ENCODE data around the gene FBRSL1. TPM values are rescaled to one million over a fixed set of nuclear protein-coding genes. Genes with fewer than 3 reads are reported as not detected.
"Not testable (repeated sequence)": the region's sequence is repeated elsewhere in the genome, so short reads cannot be mapped to it uniquely, and the experiment has no call there.

The FBRSL1 gene
- total and polyA plus RNA-seq, 7 donors, result 3.9 to 37.0 (median 10.3) TPM

DNA sequence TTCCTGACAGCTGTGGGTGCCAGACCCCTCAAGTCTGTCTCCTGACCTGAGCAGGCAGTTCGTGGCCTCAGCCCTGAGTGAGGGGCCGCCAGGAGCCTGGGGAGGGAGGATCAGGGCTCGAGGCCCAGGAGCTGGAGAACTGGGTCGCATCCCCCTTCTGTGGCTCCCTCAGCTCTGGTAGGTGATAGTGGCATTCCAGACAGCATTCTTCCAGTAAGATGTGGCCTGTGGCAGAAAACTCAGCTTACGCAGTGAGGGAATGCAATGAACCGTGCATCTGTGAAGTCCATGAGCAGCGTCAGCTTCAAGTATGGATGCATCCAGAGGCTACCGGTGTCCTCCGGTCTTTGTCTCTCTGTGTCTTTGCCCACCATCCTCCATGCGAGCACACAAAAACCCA is 28.4 kb upstream of the FBRSL1 start:
- WGBS, 2 donors, result 85 to 86% methylated on average over 10 of the region's 10 CpGs

DNA sequence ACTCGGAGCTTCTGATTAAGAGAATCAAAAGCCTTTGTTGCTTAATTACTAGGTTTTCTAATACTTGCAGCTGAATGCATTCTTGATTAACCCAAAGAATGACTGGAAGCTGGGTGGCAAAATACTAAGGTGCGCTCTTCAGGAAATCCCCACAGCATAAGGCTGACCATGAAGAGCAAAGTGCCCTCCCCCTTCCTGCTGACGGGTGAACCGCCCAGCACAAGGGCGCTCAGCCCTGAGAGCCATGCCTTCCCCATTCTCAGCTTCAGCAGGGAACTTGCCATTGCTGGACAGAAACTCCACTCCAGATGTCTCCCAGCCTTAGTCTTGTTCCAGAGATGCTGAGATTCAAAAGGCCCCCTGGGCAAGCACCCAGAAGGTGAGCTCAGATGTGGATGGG is 27.2 kb upstream of the FBRSL1 start:
- TF ChIP-seq EP300 (IDR thresholded peaks at IDR 0.05) (no peak), POLR2A (IDR thresholded peaks at IDR 0.05) (no peak), POLR2AphosphoS5 (IDR thresholded peaks at IDR 0.05) (no peak)
- TF ChIP-seq, protein P1, sequence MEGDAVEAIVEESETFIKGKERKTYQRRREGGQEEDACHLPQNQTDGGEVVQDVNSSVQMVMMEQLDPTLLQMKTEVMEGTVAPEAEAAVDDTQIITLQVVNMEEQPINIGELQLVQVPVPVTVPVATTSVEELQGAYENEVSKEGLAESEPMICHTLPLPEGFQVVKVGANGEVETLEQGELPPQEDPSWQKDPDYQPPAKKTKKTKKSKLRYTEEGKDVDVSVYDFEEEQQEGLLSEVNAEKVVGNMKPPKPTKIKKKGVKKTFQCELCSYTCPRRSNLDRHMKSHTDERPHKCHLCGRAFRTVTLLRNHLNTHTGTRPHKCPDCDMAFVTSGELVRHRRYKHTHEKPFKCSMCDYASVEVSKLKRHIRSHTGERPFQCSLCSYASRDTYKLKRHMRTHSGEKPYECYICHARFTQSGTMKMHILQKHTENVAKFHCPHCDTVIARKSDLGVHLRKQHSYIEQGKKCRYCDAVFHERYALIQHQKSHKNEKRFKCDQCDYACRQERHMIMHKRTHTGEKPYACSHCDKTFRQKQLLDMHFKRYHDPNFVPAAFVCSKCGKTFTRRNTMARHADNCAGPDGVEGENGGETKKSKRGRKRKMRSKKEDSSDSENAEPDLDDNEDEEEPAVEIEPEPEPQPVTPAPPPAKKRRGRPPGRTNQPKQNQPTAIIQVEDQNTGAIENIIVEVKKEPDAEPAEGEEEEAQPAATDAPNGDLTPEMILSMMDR (IDR thresholded peaks at IDR 0.05), result no peak
- no peaks in the 10 kb centered on the region for H3K4me1 ChIP-seq
- no peaks in the 10 kb centered on the region for H3K36me3 ChIP-seq
- 74 to 87% methylated on average over 5 of the region's 5 CpGs for WGBS, 2 donors
- peaks cover 6 to 52% (median 23%) of the 10 kb centered on the region in 3 donors for H3K27me3 ChIP-seq
- no peaks in the 10 kb centered on the region for H3K9me3 ChIP-seq
- intact Hi-C loops (cut with DNase I), result no loop called here
- no peak overlapping the region for H3K27ac ChIP-seq
- DNase-seq, result no peak
- no peak overlapping the region for H3K4me3 ChIP-seq

More for the DNA sequence above, 28.4 kb upstream of the FBRSL1 start:
- no peak overlapping the region for H3K27ac ChIP-seq
- H3K27me3 ChIP-seq, result peaks cover 0 to 48% (median 17%) of the 10 kb centered on the region in 3 donors
- no peak for TF ChIP-seq POLR2AphosphoS5 (IDR thresholded peaks at IDR 0.05)
- no peak for TF ChIP-seq POLR2A (IDR thresholded peaks at IDR 0.05)
- TF ChIP-seq, protein P1 (IDR thresholded peaks at IDR 0.05), result no peak
- no peak for TF ChIP-seq EP300 (IDR thresholded peaks at IDR 0.05)
- H3K36me3 ChIP-seq, result no peaks in the 10 kb centered on the region
- no peak overlapping the region for H3K4me3 ChIP-seq
- no peaks in the 10 kb centered on the region for H3K4me1 ChIP-seq
- no peak for DNase-seq
- intact Hi-C loops (cut with DNase I), result no loop called here
- no peaks in the 10 kb centered on the region for H3K9me3 ChIP-seq

DNA sequence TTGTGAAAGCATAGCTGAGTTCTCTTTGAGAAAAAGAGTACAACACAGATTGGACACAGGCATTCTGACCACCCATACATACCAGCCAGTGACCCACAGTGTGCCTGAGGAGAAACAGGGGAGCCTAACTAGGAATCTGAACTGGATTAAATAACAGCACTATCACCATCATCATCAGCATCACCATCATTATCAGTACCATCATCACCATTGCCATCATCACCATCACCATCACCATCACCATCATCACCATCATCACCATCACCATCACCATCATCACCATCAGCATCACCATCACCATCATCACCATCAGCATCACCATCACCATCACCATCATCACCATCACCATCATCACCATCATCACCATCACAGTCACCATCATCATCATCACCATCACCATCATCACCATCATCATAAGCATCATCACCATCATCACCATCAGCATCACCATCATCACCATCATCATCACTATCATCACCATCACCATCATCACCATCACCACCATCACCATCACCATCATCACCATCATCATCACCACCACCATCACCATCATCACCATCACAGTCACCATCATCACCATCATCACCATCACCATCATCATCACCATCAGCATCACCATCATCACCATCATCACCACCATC is 26.5 kb upstream of the FBRSL1 start:
- H3K9me3 ChIP-seq; H3K4me3 ChIP-seq; H3K36me3 ChIP-seq; intact Hi-C loops (cut with DNase I); H3K27ac ChIP-seq; H3K4me1 ChIP-seq; DNase-seq: not testable (repeated sequence)
- peaks cover 6 to 55% (median 29%) of the 10 kb centered on the region in 3 donors for H3K27me3 ChIP-seq

DNA sequence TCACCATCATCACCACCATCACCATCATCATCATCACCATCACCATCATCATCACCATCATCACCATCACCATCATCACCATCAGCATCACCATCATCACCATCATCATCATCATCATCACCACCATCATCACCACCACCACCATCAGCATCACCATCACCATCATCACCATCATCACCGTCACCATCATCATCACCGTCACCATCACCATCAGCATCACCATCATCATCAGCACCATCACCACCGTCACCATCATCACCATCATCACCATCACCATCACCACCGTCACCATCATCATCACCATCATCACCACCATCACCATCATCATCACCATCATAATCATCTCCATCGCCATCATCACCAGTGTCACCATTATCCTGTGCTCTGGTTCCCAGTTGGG is 25.6 kb upstream of the FBRSL1 start:
- H3K9me3 ChIP-seq, result not testable (repeated sequence)

DNA sequence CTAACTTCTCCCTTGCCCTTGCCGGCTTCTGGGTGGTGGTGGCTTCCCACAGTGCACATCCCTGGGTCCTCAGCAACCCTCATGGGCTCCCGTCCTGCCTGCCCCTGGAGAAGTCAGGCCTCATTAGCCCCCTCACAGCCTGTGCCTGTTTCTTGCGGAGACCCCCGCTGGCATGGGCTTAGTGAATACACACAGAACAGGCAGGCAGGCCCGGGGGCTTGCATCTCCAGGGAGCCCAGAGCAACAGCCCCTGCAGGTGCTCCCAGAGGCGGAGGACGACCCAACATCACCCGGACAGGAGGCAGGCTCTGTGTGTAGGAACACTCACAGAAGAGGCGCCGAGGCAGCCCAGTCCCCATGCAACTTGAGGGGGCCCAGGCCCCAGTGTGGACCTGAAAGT is 25.1 kb upstream of the FBRSL1 start:
- intact Hi-C loops (cut with DNase I), result no loop called here
- Histone ChIP-seq H3K4me1 (no peaks in the 10 kb centered on the region), H3K27ac (no peak overlapping the region), H3K9me3 (no peaks in the 10 kb centered on the region), H3K4me3 (no peak overlapping the region), H3K27me3 (peaks cover 6 to 51% (median 34%) of the 10 kb centered on the region in 3 donors), H3K36me3 (no peaks in the 10 kb centered on the region)
- no peak for TF ChIP-seq EP300 (IDR thresholded peaks at IDR 0.05)
- TF ChIP-seq, protein P1 (IDR thresholded peaks at IDR 0.05), result no peak
- no peak for TF ChIP-seq POLR2AphosphoS5 (IDR thresholded peaks at IDR 0.05)
- TF ChIP-seq POLR2A (IDR thresholded peaks at IDR 0.05), result no peak
- WGBS, 2 donors, result 90 to 92% methylated on average over 10 of the region's 10 CpGs
- no peak for DNase-seq

More for the DNA sequence above, 25.6 kb upstream of the FBRSL1 start:
- DNase-seq; H3K36me3 ChIP-seq; H3K27ac ChIP-seq; H3K4me1 ChIP-seq; H3K4me3 ChIP-seq; intact Hi-C loops (cut with DNase I): not testable (repeated sequence)
- peaks cover 6 to 53% (median 34%) of the 10 kb centered on the region in 3 donors for H3K27me3 ChIP-seq
- 84 to 86% methylated on average over 5 of the region's 5 CpGs for WGBS, 2 donors

All from sigmoid colon (tissue), 7 donors.